LNCAP (cell line): ENCODE results near the gene SLC2A11.

ENCODE experiments used
- TF ChIP-seq, protein P1 (sequence below): fragments of 450-650 bp; IDR thresholded peaks from 2 replicates; pipeline ENCODE4 v1.5.1; 2017; ENCODE audit warnings: mild to moderate bottlenecking

The SLC2A11 gene

DNA sequence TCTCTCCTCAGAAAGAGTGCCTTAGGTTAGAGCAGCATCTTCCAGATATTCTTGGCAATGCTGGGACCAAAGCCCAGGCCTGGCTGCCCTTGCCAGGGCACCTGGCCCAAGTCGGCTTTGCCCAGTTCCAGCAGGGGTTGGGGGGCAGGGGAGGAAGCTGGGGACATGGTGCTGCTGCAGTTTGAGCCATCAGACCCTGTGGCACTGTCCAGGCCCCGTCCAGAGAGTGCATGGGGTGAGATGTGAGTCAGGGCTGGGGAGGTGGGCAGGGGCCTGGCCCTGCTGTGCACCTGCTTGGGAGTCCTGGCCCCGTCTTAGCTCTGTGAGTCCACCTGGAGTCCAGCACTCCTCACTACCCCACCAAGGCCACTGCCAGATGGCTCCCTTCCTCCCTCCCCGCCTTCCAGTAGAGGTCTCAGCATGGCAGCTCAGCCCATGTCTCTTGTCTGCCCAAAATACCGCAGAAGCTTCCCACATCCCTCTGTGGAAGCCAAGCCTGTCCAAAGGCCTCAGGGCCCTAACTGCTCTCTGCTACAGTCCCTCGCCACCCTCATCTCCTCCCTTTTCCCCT lies 35.5 kb upstream of the SLC2A11 start:
- TF ChIP-seq, protein P1, sequence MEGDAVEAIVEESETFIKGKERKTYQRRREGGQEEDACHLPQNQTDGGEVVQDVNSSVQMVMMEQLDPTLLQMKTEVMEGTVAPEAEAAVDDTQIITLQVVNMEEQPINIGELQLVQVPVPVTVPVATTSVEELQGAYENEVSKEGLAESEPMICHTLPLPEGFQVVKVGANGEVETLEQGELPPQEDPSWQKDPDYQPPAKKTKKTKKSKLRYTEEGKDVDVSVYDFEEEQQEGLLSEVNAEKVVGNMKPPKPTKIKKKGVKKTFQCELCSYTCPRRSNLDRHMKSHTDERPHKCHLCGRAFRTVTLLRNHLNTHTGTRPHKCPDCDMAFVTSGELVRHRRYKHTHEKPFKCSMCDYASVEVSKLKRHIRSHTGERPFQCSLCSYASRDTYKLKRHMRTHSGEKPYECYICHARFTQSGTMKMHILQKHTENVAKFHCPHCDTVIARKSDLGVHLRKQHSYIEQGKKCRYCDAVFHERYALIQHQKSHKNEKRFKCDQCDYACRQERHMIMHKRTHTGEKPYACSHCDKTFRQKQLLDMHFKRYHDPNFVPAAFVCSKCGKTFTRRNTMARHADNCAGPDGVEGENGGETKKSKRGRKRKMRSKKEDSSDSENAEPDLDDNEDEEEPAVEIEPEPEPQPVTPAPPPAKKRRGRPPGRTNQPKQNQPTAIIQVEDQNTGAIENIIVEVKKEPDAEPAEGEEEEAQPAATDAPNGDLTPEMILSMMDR = no peak

DNA sequence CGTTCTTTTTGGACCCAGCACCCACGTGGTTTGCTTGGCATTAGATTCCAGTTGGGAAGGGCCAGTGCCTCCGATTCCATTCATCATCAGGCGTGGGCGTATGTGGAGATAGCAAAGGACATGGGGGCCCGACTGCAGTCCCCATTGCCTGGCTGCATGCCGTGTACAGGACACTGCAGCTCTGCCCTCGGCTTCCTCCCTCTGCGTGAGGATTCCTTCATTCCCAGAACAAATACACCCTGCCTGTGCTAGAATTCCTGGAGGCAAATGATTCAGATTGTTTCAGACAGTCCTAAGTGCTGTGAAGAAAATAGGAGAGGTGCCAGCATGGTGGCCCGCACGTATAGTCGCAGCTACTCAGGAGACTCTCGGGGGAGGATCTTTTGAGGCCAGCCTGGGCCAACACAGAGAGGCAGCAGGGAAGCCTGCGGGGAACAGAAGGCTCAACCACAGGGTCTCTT lies 34.3 kb upstream of the SLC2A11 start:
- TF ChIP-seq, protein P1 = no peak

DNA sequence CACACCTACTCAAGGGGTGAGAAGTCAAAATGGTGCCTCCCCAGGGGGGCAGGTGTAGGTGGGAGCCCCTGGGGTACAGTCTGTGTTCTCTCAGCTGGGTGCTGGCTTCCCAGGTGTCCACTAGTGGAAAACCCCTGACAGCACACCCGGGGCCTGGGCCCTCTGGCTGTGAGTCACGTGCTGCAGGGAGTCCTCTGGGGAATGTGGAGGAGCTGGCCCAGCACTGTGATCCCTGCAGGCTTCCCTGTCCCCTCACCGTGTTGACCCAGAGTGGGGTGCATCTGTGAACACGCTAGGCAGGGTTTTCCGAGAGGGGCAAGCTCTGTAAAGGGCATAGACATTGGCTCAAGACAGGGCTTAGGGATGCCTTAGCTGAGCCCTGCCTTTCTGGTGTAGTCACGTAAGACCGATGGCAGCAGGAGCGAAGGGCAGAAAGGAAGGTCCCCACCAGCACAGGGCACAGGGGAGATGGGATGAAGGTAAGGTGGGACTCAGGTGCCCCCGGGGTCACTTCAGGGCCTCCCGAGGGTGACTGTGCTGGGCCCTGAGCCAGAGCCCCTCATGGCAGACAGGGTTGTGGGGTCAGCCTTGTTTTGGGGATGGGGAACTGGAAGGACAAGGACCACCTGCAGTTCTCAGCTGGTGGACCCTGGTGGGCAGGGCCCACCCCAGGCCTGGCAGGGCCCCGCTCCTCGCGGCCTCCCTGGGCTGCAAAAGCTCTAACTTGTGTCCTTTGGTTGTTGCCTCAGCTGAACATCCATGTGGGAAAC lies 33.0 kb upstream of the SLC2A11 start:
- TF ChIP-seq, protein P1 = no peak

DNA sequence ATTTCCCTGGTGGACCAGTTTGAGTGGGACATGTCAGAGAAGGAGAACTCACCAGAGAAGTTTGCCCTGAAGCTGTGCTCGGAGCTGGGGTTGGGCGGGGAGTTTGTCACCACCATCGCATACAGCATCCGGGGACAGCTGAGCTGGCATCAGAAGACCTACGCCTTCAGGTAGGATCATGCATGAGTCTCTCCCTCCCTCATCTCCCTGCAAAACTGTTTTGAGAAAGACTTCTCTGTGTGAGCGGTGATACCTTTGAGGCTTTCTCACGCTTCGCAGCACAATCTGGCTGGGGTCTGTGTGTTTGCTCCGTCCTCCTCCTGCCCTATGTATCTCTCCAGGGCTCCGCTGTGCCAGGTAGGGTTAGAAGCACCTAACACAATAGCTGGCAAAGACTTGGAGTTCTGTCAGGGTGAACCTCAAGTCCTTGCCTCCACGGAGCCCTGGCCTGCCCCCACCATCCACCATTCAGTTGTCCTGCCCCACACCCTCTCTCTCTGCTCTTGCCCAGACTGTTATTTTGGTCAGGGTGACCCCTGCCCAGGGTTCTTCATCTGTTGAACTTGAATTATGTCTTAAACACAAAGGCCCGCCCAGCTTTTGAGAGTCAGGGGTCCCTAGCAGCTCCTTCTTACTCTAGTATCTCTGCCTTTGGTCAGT lies 32.3 kb upstream of the SLC2A11 start:
- TF ChIP-seq, protein P1 = no peak

DNA sequence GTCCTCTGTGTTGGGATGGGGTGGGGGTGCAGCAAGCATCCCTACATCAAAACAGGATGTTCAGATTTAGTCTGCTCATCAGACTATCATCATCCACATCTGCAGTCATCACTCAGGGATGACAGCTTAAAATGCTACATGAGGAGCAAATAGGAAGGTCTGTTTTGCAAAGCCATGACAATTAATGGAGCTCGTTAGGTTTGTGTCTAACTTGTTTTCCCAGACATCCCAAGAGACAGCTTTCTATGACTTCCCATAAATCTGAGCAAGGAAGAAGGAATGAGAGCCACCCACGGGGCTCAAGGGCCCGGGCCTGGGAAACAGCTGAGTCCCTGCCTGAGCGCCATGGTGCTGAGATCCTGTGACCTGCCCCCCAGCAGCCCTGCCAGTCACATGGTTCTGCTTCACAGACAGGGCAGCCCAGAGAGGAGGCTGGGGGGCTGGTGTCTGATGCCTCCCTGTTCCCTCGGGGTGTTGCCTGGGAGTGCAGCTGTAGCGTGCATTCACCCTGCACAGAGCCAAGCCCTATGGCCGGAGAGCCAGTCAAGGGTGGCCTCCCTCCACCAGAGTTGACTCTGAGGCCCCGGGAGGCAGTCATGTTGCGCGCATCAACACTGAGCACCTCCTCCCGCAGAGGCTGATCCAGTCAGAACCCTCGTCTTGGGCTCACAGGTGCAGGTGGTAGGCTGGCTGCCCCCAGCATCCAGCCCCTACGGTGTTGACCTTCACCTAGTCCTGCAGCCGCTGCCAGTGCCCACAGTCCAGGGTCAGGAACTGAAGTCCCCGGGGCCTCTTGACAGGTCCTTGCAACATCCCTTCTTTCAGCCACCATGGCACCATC lies 30.9 kb upstream of the SLC2A11 start:
- TF ChIP-seq, protein P1 = no peak

DNA sequence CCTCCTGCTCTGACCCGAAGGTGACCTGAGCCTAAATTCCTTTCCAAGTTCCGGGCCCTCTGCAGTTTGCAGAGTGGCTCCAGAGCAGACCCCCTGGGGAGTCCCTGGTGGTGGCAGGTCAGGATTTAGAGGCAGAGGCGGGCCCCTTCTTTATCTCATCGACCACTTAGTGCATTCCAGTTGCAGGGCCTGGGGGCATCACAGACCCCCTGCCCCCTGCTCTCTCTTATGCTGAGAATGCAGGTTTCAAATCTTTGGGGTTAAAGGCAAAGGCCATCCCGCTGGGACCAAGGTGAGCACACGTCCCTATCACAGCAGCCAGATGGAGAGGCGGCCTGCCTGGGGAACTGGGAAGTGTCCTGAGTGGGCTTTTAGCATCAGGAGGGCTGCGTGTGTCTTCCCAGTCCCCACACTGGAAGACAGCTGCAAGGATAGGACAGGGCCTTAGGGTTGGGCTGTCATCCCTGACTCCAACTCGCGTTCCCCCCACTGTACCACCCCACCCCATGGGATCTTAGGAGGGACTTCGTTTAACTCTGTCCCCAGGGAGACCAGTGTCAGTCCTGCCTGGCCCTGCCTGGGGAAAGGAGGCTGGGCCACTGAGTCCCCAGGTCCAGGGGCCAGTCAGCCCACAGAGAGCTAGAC lies 30.2 kb upstream of the SLC2A11 start:
- TF ChIP-seq, protein P1 = no peak
